ENCODE data around the gene PPP1R13L. TPM values are rescaled to one million over a fixed set of nuclear protein-coding genes. Genes with fewer than 3 reads are reported as not detected.

PPP1R13L gene
- total and polyA plus RNA-seq, 2 of the 8 experiments (the other 6 are each of a cell fraction or from before 2014, with no cell fraction given), result 9.1 to 15.3 TPM

DNA sequence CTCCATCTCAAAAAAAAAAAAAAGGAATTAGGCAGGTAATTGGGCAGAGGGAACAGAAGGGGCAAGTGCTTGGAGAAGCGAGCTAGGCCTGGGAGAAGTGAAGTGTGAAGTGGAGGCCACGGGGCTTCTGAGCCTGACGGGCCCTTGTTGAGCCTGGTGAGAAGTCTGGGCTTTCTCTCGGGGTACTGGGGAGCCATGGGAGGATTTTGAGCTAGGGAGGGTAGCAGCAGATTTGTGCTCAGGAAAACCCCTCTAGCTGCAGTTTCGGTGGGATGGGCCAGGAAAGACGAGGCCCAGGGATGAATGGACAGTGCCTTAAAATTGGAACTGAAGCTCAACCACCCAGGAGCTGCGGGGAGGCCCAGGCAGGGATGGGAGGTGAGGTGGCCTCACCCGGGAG is 9.6 kb upstream of the PPP1R13L start (continued):
- TF ChIP-seq SP1 (IDR thresholded peaks at IDR 0.05; ENCODE audit: low read depth, low read length) (no peak), PHF8 (conservative IDR thresholded peaks at IDR 0.05; ENCODE audit: low read depth, low read length) (no peak), TBP (IDR thresholded peaks at IDR 0.05; ENCODE audit: low read depth, low read length) (no peak), TAF7 (optimal IDR thresholded peaks at IDR 0.05; ENCODE audit: borderline replicate concordance, low read depth, low read length) (no peak), CHD2 (IDR thresholded peaks at IDR 0.05; ENCODE audit: low read length) (no peak), SAP30 (IDR thresholded peaks at IDR 0.05; ENCODE audit: insufficient read depth, insufficient replicate concordance, low read length) (no peak), FOSL1 (IDR thresholded peaks at IDR 0.05; ENCODE audit: insufficient read depth, low read depth, low read length) (no peak), CREB1 (IDR thresholded peaks at IDR 0.05) (no peak), GABPA (IDR thresholded peaks at IDR 0.05; ENCODE audit: borderline replicate concordance, insufficient read depth, low read length) (no peak)
- TF ChIP-seq, protein P1, sequence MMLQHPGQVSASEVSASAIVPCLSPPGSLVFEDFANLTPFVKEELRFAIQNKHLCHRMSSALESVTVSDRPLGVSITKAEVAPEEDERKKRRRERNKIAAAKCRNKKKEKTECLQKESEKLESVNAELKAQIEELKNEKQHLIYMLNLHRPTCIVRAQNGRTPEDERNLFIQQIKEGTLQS (IDR thresholded peaks at IDR 0.05; ENCODE audit: insufficient read depth, low read depth, low read length), result no peak
- TF ChIP-seq, protein P2, sequence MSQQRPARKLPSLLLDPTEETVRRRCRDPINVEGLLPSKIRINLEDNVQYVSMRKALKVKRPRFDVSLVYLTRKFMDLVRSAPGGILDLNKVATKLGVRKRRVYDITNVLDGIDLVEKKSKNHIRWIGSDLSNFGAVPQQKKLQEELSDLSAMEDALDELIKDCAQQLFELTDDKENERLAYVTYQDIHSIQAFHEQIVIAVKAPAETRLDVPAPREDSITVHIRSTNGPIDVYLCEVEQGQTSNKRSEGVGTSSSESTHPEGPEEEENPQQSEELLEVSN (IDR thresholded peaks at IDR 0.05), result no peak
